ENCODE data around the gene KIF5A.
"Not testable (repeated sequence)": the region's sequence is repeated elsewhere in the genome, so short reads cannot be mapped to it uniquely, and the experiment has no call there.

The KIF5A gene

DNA sequence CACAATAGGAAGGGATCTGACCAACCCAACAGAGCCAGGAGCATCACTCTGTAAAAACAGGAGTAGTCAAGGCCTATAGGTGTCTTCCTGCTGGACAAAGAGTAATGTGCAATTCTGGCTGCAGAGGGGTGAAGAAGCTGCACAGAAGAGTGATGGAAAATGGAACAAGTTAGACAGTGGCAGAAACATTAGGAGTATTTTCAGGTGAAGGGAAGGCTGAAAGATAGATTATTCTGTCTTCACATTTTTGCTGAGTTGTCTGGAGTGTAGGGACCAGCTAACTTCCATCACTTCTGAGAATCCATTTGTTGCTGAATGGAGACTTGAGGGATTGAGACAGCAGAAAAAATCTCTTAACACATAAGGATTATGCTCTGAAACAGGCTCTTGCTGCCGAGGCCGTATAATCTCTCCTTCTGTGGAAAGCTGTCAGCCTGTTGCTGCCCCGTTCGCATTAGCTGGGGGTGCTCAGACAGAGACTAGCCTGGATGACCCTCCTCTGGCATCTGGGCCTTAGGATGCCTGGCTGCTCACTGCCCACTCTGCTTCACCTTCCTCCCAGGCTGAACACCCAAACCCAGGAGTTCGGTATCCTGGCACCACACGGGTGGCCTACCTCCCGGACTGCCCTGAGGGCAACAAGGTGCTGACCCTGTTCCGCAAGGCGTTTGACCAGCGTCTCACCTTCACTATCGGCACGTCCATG lies 58.3 kb downstream of the KIF5A start:
- DNase-seq (no peak), ATAC-seq (no peak)

DNA sequence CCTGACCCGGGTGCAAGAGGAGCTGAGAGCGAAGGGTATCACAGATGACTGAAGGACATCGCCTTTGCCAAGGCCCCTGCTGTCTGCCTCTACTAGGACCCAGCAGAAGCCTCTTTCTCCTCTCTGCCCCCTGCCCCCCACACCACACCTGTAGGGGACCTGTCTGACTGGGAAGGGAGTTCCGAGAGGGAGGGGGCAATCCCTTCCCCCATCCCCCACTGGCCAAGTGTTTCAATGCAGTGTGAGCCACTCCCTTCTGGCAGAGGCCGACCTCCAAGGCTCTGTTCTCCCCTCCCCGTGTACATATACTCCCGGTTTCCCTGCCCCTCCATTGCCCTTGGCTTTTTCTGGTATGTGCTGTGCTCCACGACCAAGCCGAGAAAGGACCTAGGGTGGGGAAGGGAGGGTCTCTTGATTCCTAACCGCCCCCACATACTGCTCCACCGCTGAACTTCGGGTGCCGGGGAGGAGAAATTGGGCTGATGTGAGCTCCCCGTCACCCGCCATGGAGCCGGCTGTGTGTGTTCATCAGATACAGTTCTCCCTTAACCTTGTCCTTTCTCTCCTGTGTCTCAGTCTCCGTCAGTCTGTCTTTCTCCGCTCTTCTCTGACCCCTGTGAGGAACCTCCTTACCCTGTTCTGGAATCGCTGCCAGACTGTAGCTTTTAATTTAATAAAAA lies 59.4 kb downstream of the KIF5A start:
- ATAC-seq (no peak), DNase-seq (no peak)

DNA sequence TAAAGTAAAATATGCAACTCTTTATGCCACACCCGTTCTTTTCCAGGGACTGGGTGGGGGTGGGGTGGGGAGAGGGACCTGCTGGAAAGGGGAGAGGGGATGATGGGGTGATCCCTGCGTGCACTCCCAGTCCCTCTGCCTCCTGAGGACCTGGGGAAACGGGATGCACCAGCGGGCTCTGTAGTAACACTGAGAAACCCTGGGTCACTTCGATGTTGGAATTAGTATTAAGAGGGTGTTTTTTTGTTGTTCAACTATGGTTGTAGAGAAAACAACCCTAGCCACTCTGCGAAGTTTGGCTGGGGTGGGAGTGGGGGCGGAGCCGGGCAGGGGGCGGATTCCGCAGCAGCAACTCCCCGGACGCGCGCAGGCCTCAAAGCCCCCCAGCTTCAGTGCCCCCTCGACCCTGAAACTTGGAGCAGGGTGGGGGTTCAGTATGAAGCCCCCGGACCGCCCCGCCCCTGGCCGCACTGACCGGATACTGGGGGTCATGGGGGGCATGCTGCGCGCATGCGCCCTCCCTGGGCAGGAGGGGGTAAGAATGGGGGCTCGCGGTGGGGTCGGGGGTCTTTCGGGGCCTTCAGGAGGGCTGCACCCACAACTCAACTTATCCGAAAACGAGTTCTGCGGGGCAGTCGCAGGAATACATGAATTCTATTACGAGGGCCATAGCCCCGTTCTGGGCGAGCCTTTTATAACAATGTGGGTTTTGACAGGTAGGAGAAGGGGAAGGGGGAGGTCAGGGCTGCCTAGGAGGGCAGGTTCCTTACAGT lies 60.1 kb downstream of the KIF5A start:
- ATAC-seq (no peak), DNase-seq (no peak)

DNA sequence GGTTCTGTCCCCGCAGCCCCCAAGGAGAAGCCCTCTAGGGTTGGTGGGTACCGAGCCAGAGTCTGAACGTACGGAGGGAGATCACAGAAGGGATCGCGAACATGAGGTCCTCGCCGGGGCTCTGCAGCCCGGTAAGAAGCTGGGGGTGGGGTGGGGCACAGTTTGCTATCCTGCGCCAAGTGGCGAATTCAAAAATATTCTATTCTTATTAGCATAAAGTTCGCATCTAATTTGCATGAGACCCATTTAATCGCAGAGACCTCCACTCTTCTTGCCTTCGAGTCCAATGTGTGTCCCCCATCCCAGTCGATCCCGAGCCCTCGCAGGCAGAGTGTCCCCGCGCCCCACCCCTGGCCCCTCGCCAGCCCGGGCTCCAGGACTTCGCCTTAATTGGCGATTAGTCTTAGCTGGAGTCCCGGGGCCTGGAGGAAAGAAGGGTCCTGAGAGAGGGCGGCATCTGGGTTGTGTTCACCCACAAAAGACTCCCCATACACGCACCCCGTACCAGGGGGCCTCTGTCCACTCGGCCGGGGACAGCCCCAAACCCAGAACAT lies 60.8 kb downstream of the KIF5A start:
- ATAC-seq (no peak), DNase-seq (no peak)

DNA sequence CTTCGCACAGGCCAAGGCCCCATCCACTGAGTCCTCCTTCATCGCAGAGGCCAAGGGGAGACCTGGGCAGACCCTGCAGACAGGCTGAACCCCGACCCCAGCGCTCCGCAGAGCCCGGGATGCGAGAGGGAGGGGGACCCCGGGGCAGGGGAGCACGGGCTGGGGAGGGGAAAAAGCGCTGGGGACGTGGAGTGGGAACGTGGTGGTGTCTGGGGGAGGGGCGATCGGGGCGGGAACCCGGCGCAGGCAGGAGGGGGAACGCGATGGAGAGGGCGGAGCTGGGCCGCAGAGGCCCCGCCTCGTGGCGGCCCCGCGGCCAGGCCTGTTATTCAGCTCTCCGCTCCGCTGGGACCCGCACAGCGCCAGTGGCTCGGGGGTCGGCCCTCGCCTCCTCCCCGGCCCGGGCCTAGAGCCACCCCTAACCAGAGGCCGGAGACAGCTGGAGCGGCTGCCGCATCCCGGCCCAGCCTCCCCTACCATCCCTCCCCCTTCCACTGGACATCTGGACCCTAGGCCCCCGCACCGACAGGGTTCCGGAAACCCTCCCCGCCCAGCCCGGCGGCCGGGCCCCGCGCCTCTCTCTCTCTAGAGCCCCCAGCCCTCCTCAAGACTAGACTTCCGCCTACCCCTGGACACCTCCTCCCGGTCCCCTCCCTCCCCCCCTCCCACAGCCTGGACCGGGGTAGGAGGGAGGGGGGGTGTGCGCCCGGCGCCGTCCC lies 61.4 kb downstream of the KIF5A start, which contains the start of gene ARHGEF25:
ARHGEF25 (plus strand) TSS at position 328 of the 719 bp plus-strand sequence. CDS start 460 bp downstream, outside the sequence.
- ATAC-seq, result peak; percentile 79
- DNase-seq, result peak; percentile 74

DNA sequence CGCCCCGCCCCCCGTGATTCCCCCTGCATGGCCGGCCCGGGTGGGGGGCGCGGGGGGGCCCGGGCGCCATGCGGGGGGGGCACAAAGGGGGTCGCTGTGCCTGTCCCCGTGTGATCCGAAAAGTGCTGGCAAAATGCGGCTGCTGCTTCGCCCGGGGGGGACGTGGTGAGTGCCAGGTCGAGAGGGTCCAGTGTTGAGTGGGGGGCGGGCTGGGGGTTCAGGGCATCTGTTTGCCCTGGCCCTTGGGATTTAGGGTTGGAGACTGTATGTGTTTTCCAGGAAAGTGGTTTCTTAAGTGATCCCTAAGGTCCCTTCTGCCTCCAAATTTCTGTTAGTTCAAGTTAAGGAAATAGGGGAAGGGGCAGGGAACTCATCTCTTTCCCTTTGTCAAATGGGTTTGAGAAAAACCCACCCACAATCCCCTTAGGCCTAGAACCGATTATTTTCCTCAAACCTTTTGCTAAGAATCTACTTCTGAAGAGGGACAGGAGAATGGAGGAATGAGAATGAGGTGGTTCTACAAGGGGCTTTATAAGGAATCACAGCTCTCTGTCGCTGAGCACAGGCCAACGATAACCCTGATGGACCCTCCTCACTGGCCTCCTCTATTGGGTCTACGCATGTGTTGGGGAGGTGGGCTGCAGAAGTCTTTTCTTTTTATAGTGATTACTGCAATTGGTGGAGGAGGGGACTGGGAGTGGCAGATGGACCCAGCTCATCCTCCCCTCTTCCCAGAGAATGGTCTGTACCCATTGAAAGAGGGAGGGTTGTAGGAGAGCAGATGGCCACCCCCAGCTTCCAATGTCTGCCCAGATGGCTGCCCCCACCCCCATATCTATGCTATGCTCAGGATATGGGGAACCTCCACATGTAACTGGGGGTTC lies 62.2 kb downstream of the KIF5A start:
- no peak for DNase-seq

DNA sequence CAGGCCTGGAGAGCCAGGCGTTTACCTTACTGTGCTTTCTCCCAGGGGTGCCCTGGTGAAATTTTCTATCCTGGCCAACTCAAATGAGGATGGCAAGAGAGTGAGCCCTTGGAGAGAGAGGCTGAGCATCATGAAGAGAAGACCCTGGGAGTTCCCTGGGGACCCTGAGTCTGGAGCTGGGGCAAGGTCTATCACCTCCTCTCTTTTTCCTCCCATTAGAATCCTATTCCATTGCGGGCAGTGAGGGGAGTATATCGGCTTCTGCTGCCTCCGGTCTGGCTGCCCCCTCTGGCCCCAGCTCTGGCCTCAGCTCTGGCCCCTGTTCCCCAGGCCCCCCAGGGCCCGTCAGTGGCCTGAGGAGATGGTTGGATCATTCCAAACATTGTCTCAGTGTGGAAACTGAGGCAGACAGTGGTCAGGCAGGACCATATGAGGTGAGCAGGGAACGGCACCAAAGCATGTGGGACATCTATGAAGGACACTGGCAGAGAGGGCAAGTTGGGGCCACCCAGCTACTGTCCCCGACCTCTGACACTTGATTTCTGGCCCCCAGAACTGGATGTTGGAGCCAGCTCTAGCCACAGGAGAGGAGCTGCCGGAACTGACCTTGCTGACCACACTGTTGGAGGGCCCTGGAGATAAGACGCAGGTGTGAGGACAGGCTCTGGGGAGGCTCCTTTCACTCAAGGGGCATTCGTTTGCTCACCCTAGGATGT lies 63.0 kb downstream of the KIF5A start:
- DNase-seq (no peak), ATAC-seq (no peak)

More for the DNA sequence above, 62.2 kb downstream of the KIF5A start:
- ATAC-seq, result no peak

DNA sequence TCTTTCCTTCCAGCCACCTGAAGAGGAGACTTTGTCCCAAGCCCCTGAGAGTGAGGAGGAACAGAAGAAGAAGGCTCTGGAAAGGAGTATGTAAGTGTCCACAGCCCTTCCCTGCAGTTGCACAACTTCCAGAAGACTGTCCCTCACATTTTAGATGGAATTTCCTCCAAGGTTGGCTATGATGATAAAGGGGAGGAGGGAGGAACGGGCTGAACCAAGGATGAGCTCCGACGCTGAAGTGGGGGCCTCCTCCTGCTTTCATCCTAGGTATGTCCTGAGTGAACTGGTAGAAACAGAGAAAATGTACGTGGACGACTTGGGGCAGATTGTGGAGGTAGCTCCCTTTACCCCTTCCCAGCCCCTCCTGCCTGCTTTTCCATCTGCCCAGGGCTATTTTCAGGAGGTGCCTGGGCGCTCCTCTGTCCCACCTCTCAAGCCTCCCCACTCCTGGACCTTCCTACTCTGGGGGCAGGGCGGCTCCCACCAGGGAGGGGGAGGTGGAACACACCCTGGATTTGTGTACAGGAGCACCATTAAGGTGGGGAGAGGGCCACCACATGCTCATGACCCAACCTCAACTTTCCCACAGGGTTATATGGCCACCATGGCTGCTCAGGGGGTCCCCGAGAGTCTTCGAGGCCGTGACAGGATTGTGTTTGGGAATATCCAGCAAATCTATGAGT lies 63.7 kb downstream of the KIF5A start:
- no peak for ATAC-seq
- DNase-seq, result no peak

DNA sequence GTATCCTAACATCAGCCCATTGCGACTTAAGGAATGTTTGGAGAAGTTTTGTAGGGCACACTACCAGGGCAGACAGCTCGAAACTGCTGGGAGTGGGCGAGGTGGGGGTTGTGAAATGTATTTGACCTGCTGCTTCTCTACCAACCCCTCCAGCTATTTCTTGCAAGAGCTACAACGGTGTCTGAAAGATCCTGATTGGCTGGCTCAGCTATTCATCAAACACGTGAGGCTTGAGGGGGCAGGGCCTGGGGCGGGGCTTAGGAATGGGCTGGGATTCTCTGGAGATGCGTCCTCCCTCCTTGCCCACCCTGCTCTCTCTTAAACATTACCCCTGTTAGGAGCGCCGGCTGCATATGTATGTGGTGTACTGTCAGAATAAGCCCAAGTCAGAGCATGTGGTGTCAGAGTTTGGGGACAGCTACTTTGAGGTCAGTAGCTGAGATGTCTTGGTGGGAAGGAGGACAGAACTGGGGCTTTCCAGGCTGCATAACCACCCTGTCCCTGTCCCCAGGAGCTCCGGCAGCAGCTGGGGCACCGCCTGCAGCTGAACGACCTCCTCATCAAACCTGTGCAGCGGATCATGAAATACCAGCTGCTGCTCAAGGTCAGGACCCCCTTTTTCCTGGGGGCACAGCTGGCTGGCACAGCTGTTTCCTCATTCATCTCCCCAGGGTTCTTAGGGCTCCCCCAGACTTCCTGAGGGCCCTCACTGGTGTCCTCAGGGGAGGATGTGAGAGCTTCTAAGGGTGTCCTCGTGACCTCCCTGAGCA lies 64.5 kb downstream of the KIF5A start:
- DNase-seq, result no peak
- no peak for ATAC-seq

DNA sequence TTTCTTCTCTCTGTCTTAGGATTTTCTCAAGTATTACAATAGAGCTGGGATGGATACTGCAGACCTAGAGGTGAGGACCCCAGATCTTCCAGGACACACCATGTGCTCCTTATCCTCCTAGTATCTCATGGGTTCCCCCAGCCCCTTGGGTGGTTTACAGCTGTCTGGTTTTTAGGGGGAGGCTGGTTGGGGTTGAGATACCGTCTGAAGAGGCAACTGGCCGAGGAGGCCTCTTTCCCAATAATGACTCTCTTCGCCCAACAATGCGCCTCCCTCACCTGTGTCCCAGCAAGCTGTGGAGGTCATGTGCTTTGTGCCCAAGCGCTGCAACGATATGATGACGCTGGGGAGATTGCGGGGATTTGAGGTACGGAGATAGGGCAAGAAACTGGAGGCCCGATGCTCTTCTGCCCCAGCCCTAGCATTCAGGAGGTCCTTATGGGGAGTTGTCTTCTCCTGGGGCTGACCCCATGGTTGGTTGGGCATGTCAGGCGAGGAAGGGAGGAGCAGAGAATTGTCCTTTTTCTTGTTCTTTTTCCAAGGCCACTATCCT lies 65.2 kb downstream of the KIF5A start:
- ATAC-seq, result no peak
- no peak for DNase-seq

DNA sequence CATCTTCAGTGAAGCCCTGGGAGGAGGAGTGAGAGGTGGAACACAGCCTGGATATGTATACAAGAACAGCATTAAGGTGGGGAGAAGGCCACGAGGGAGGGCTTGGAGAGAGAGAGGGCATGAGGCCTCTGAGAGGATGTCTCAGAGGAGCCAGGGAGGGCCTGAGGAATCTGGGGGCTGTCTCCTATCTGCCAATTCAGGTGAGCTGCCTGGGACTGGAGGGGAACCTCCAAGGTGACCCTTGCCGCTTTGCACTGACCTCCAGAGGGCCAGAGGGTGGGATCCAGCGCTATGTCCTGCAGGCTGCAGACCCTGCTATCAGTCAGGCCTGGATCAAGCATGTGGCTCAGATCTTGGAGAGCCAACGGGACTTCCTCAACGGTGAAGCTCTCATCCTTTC lies 65.8 kb downstream of the KIF5A start:
- DNase-seq (no peak), ATAC-seq (no peak)

DNA sequence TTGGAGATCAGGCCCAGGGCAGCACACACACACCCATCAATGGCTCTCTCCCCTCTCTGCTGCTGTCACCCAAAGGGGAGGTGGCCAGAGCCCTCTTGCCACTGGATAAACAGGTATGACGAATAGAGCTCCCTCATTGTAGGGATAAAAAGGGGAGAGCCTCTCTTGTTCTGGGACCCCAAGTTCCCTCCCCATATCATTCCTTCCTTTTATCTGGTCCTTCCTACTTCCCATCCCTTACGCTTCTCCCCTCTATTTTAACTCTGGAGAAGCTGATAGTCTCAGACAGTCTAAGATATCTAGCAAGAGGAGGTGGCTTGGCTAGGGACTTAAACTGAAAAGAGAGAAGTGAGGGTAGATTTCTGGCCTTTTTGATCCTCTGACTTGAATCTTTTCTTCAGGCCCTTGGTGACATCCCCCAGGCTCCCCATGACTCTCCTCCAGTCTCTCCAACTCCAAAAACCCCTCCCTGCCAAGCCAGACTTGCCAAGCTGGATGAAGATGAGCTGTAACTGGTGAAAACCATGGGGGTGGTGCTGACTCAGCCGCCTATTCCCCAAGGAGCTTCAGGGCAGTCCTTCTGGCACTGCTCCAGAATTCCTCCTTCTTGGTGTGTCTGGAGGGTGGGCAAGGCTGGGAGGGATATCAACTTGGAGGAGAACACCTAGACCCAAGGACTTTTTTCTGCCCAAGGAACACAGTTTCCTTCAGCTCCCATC lies 66.7 kb downstream of the KIF5A start:
- no peak for DNase-seq
- ATAC-seq, result no peak

DNA sequence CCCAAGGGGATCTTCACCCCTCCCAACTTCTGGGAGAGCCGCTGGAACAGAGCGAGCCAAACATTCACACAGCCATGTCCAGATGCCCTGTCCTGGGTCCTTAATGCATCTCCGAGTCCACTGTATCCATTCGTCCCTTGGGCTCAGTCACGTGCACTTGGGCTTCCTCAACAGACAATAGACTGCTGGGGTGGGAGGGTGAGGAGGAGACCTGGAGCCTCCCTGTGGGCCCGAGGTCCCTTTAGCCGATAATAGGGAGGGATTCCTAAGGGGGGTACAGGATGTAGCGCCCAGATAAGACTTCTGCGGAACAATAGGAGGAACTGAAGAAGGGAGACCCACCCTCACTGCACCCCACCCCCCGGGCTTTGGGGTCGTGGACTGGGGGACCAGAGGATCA lies 68.1 kb downstream of the KIF5A start:
- no peak for DNase-seq
- ATAC-seq, result no peak

DNA sequence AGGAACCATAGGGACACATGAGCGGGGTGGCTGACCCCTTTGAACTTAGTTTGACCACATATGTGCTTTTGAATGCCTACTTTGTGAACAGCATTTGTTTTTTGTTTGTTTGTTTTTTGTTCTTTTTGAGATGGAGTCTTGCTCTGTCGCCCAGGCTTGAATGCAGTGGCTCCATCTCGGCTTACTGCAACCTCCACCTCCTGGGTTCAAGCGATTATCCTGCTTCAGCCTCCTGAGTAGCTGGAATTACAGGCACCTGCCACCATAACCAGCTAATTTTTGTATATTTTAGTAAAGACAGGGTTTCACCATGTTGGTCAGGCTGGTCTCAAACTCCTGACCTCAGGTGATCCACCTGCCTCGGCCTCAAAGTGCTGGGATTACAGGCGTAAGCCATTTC lies 68.6 kb downstream of the KIF5A start:
- not testable (repeated sequence) for ATAC-seq, DNase-seq

DNA sequence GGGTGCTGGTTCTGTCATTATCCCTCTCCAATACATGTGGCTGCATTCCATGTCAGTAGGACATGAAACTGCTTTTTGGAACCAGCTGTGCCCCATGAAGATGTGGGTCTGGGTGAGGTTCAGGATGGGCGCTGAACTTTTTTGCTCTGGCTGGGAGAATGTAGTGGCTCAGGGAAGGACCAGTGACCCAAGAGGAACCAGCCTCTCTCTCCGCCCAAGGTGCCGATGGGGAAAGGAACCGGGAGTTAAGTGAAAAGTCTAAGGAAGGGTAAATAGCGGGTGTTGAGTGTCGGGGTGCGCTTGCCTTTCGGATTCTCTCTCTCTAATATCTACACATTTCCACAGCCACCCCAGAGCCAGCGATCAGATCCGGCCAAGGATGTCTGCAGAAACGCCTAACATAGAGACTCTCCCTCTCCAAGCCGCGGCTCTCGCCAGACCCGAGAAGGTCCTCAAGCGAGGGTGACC lies 69.2 kb downstream of the KIF5A start:
- no peak for ATAC-seq
- DNase-seq, result no peak

DNA sequence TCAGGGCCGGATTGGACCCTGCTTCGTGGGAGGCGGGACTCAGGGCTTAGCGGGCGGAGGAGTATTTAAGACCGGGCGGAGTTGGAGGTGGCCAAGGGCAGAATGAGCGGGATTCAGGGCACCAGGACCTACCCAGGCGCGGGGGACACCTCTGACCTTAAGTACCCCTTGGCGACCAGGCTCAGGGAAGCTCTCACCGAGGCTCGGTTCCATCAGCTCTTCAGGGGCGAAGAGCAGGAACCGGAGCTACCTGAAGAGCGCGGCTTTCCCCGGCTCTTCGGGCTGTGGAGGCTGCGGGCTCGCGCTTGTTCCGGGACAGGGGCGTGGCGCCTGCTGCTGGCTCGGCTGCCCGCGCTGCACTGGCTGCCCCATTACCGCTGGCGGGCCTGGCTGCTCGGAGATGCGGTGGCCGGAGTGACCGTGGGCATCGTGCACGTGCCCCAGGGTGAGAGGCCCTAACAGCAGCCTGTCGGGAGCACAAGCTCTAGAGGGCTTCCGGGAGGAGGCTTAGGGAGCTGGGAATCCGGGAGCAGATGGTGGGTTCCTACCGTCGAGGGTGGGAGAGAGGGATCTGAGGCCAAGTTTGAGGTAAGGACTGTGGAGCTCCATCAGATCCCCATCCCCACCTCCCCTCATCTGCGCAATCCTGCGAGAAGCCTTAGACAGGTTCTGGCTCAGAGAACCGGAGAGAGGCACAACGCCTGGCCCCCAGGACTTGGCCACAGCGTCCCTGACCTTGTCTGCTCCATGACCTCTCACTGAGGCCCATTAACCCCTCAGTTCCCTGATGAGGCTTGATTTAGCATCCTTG lies 69.8 kb downstream of the KIF5A start:
- ATAC-seq (no peak), DNase-seq (no peak)

Measured in stimulated activated naive CD8-positive, alpha-beta T cell treated with anti-CD3 and anti-CD28 coated beads, Interleukin-15, Interleukin-2, amounts not matched to agents 100 U/mL and 50 U/mL, for 24 hours (primary cell).